WTC11 (cell line): ENCODE measurements around the gene ESR2. TPM values are rescaled to one million over a fixed set of nuclear protein-coding genes. Genes with fewer than 3 reads are reported as not detected.

Source experiments
- CBFB ChIP-seq: sonication (generic); formaldehyde crosslinking; IDR thresholded peaks from 2 replicates; pipeline ENCODE4 v1.8.1; 2022; ENCODE audit warnings: mild to moderate bottlenecking, low read depth, missing genetic modification reagents
- CREB1 ChIP-seq: sonication (generic); formaldehyde crosslinking; IDR thresholded peaks from 2 replicates; pipeline ENCODE4 v1.8.0; 2023; ENCODE audit warnings: mild to moderate bottlenecking, missing genetic modification reagents
- CREM ChIP-seq: sonication (generic); formaldehyde crosslinking; IDR thresholded peaks from 2 replicates; pipeline ENCODE4 v1.8.1; 2022; ENCODE audit warnings: mild to moderate bottlenecking, missing genetic modification reagents, moderate library complexity
- EMX1 ChIP-seq: fragments of 250-450 bp; sonication (Bioruptor Pico); IDR thresholded peaks from 2 replicates; pipeline ENCODE4 v1.8.0; 2021; ENCODE audit warnings: mild to moderate bottlenecking
- GABPB1 ChIP-seq: sonication (generic); formaldehyde crosslinking; IDR thresholded peaks from 2 replicates; pipeline ENCODE4 v1.8.1; 2023; ENCODE audit warnings: mild to moderate bottlenecking, missing genetic modification reagents
- GRHL2 ChIP-seq: fragments of 250-450 bp; sonication (Bioruptor Pico); IDR thresholded peaks from 2 replicates; pipeline ENCODE4 v1.8.0; 2022; ENCODE audit warnings: mild to moderate bottlenecking, moderate library complexity; ENCODE audit not compliant: insufficient replicate concordance, severe bottlenecking
- NR2C2 ChIP-seq: sonication (generic); formaldehyde crosslinking; IDR thresholded peaks from 2 replicates; pipeline ENCODE4 v1.8.0; 2022; ENCODE audit warnings: mild to moderate bottlenecking, missing genetic modification reagents
- SMAD3 ChIP-seq: sonication (generic); formaldehyde crosslinking; IDR thresholded peaks from 2 replicates; pipeline ENCODE4 v1.8.0; 2022; ENCODE audit warnings: missing genetic modification reagents, mild to moderate bottlenecking, borderline replicate concordance
- ZNF121 ChIP-seq: sonication (generic); formaldehyde crosslinking; IDR thresholded peaks from 2 replicates; pipeline ENCODE4 v1.8.0; 2023; ENCODE audit warnings: missing genetic modification reagents
- total RNA-seq: library from RNA; stranded (reverse); gene quantifications from 3 replicates; pipeline ENCODE4 v1.2.3, GENCODE V29; 2021
- TF ChIP-seq, protein P1 (sequence below): fragments of 250-450 bp; sonication (Bioruptor Pico); IDR thresholded peaks from 2 replicates; pipeline ENCODE4 v1.9.0; 2021; ENCODE audit warnings: mild to moderate bottlenecking
- TF ChIP-seq, protein P2 (sequence below): fragments of 200-600 bp; IDR thresholded peaks from 2 replicates; pipeline ENCODE4 v1.8.0; 2022; ENCODE audit warnings: antibody characterized with exemption
- TF ChIP-seq, protein P3 (sequence below): sonication (generic); formaldehyde crosslinking; IDR thresholded peaks from 2 replicates; pipeline ENCODE4 v1.8.1; 2022; ENCODE audit warnings: low read depth, mild to moderate bottlenecking, moderate library complexity, missing genetic modification reagents, borderline replicate concordance
- TF ChIP-seq, protein P4 (sequence below): sonication (generic); formaldehyde crosslinking; IDR thresholded peaks from 2 replicates; pipeline ENCODE4 v1.8.1; 2023; ENCODE audit warnings: mild to moderate bottlenecking, missing genetic modification reagents, moderate library complexity
- TF ChIP-seq, protein P5 (sequence below): sonication (generic); formaldehyde crosslinking; IDR thresholded peaks from 2 replicates; pipeline ENCODE4 v1.8.0; 2022; ENCODE audit warnings: mild to moderate bottlenecking, missing genetic modification reagents
- TF ChIP-seq, protein P6 (sequence below): sonication (generic); formaldehyde crosslinking; IDR thresholded peaks from 2 replicates; pipeline ENCODE4 v1.8.0; 2023; ENCODE audit warnings: mild to moderate bottlenecking, missing genetic modification reagents

ESR2 gene
- total RNA-seq, 1 experiment from 2014 or later = 0.50 TPM

DNA sequence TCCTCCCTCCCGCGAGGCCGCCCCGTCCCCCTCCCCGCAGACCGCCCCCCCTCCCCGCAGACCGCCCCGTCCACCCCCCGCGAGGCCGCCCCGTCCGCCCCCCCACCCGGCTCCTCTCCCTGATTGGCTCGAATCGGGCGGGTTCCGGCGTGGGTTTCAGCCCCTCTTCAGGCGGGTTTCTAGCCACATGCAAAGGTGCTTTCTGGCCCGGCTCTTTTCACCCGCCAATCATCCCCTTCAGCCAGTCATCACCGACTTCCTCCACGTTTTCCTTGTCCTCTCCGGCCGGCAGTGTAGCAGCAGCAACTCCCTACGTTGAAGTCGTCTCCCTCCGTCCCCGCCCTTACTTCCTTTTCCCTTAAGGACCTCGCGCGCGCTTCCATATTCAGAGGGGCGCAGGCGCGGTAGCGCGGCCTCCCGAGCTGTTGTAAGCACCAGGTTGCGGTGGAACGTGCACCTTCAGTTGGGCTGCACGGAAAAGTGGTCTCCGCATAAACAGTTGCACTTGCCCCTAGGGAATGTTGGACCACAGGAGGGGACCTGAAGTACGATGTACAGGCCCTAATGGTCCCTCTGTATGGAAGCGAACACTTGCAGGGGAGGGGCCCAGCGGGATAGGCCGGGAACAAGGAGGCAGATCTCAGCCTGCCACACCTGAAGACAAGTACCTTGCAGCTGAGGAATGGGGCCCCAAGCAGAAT lies 44.6 kb upstream of the ESR2 start (continued):
- TF ChIP-seq, protein P1, sequence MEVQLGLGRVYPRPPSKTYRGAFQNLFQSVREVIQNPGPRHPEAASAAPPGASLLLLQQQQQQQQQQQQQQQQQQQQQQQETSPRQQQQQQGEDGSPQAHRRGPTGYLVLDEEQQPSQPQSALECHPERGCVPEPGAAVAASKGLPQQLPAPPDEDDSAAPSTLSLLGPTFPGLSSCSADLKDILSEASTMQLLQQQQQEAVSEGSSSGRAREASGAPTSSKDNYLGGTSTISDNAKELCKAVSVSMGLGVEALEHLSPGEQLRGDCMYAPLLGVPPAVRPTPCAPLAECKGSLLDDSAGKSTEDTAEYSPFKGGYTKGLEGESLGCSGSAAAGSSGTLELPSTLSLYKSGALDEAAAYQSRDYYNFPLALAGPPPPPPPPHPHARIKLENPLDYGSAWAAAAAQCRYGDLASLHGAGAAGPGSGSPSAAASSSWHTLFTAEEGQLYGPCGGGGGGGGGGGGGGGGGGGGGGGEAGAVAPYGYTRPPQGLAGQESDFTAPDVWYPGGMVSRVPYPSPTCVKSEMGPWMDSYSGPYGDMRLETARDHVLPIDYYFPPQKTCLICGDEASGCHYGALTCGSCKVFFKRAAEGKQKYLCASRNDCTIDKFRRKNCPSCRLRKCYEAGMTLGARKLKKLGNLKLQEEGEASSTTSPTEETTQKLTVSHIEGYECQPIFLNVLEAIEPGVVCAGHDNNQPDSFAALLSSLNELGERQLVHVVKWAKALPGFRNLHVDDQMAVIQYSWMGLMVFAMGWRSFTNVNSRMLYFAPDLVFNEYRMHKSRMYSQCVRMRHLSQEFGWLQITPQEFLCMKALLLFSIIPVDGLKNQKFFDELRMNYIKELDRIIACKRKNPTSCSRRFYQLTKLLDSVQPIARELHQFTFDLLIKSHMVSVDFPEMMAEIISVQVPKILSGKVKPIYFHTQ (CRISPR knock-in tag) = no peak
- TF ChIP-seq, protein P2, sequence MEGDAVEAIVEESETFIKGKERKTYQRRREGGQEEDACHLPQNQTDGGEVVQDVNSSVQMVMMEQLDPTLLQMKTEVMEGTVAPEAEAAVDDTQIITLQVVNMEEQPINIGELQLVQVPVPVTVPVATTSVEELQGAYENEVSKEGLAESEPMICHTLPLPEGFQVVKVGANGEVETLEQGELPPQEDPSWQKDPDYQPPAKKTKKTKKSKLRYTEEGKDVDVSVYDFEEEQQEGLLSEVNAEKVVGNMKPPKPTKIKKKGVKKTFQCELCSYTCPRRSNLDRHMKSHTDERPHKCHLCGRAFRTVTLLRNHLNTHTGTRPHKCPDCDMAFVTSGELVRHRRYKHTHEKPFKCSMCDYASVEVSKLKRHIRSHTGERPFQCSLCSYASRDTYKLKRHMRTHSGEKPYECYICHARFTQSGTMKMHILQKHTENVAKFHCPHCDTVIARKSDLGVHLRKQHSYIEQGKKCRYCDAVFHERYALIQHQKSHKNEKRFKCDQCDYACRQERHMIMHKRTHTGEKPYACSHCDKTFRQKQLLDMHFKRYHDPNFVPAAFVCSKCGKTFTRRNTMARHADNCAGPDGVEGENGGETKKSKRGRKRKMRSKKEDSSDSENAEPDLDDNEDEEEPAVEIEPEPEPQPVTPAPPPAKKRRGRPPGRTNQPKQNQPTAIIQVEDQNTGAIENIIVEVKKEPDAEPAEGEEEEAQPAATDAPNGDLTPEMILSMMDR = no peak
- peak; percentile 61; the same call in 1 of the 2 replicates for TF ChIP-seq CREM
- TF ChIP-seq ZNF121 (CRISPR knock-in tag) = no peak
- TF ChIP-seq NR2C2 (CRISPR knock-in tag) = no peak
- TF ChIP-seq CBFB = no peak
- TF ChIP-seq, protein P3, sequence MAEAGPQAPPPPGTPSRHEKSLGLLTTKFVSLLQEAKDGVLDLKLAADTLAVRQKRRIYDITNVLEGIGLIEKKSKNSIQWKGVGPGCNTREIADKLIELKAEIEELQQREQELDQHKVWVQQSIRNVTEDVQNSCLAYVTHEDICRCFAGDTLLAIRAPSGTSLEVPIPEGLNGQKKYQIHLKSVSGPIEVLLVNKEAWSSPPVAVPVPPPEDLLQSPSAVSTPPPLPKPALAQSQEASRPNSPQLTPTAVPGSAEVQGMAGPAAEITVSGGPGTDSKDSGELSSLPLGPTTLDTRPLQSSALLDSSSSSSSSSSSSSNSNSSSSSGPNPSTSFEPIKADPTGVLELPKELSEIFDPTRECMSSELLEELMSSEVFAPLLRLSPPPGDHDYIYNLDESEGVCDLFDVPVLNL (CRISPR knock-in tag) = no peak
- TF ChIP-seq, protein P4, sequence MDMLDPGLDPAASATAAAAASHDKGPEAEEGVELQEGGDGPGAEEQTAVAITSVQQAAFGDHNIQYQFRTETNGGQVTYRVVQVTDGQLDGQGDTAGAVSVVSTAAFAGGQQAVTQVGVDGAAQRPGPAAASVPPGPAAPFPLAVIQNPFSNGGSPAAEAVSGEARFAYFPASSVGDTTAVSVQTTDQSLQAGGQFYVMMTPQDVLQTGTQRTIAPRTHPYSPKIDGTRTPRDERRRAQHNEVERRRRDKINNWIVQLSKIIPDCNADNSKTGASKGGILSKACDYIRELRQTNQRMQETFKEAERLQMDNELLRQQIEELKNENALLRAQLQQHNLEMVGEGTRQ (CRISPR knock-in tag) = no peak
- TF ChIP-seq, protein P5, sequence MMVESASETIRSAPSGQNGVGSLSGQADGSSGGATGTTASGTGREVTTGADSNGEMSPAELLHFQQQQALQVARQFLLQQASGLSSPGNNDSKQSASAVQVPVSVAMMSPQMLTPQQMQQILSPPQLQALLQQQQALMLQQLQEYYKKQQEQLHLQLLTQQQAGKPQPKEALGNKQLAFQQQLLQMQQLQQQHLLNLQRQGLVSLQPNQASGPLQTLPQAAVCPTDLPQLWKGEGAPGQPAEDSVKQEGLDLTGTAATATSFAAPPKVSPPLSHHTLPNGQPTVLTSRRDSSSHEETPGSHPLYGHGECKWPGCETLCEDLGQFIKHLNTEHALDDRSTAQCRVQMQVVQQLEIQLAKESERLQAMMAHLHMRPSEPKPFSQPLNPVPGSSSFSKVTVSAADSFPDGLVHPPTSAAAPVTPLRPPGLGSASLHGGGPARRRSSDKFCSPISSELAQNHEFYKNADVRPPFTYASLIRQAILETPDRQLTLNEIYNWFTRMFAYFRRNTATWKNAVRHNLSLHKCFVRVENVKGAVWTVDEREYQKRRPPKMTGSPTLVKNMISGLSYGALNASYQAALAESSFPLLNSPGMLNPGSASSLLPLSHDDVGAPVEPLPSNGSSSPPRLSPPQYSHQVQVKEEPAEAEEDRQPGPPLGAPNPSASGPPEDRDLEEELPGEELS (CRISPR knock-in tag) = peak; percentile 61
- no peak for TF ChIP-seq GRHL2 (CRISPR knock-in tag)
- 0 out of 2 replicates have a peak, but pooled peaks have one; percentile 46 for TF ChIP-seq GABPB1 (CRISPR knock-in tag)
- TF ChIP-seq, protein P6, sequence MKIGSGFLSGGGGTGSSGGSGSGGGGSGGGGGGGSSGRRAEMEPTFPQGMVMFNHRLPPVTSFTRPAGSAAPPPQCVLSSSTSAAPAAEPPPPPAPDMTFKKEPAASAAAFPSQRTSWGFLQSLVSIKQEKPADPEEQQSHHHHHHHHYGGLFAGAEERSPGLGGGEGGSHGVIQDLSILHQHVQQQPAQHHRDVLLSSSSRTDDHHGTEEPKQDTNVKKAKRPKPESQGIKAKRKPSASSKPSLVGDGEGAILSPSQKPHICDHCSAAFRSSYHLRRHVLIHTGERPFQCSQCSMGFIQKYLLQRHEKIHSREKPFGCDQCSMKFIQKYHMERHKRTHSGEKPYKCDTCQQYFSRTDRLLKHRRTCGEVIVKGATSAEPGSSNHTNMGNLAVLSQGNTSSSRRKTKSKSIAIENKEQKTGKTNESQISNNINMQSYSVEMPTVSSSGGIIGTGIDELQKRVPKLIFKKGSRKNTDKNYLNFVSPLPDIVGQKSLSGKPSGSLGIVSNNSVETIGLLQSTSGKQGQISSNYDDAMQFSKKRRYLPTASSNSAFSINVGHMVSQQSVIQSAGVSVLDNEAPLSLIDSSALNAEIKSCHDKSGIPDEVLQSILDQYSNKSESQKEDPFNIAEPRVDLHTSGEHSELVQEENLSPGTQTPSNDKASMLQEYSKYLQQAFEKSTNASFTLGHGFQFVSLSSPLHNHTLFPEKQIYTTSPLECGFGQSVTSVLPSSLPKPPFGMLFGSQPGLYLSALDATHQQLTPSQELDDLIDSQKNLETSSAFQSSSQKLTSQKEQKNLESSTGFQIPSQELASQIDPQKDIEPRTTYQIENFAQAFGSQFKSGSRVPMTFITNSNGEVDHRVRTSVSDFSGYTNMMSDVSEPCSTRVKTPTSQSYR (CRISPR knock-in tag) = 0 out of 2 replicates have a peak, but pooled peaks have one; percentile 30
- peak; percentile 87 for TF ChIP-seq SMAD3 (CRISPR knock-in tag)
- TF ChIP-seq CREB1 (CRISPR knock-in tag) = 0 out of 2 replicates have a peak, but pooled peaks have one; percentile 34
- TF ChIP-seq EMX1 (CRISPR knock-in tag) = no peak
